HG03097 (cell line): ENCODE measurements around the gene ABCC6.
"Not testable (repeated sequence)": the region's sequence is repeated elsewhere in the genome, so short reads cannot be mapped to it uniquely, and the experiment has no call there.

Source experiments
- ATAC-seq: cut with Tn5 transposase; IDR thresholded peaks from one replicate; pipeline ENCODE4 v1.9.1; 2021; ENCODE audit not compliant: unreplicated experiment, low FRiP score

ABCC6 gene

GRCh38 chr16:16163571-16163970, 59.7 kb downstream of the ABCC6 start:
- no peak for ATAC-seq

GRCh38 chr16:16163109-16163508, 60.2 kb downstream of the ABCC6 start:
- ATAC-seq = no peak

DNA sequence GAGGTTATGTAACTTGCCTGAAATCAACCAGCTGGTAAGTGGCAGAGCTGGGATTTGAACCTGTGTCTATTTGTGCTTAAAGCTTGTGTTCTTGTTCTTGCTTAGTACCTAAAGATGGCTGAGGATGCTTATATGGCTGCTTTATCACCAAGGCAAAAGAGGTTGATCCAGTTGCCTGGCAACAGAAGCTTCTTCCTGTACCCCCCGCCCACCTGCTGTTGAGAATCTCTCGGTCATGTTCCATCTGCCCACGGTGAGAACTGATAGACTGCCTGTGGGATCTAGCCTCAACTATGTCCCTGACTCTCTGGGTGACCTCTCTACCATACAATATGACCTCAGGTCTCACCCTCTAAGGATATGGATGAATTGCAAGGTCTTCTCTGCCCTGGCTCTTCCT, 60.7 kb downstream of the ABCC6 start:
- no peak for ATAC-seq

- ATAC-seq = not testable (repeated sequence)
These were observed 61.5 kb downstream of the ABCC6 start for GRCh38 chr16:16161840-16162239.

DNA sequence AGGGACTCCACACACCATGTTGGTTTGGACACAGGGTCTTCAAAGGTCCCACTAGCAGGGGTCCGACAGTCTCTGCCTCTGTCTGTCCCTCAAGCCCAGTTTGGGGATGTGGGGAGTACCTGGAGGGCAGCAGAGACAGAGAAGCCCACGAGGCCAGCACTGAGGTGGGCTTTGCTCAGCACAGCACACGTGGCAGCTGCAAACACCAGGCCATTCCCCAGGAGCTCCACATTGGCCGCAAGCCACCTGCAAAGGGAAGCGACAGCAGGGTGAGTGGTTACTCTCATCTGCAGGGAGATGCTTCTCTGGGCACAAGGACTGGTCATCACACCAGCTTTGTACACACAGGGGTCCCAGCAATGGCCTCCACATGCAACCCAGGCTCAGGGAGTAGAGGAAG, 62.0 kb downstream of the ABCC6 start:
- no peak for ATAC-seq

GRCh38 chr16:16159662-16160061, 63.6 kb downstream of the ABCC6 start:
- no peak for ATAC-seq

DNA sequence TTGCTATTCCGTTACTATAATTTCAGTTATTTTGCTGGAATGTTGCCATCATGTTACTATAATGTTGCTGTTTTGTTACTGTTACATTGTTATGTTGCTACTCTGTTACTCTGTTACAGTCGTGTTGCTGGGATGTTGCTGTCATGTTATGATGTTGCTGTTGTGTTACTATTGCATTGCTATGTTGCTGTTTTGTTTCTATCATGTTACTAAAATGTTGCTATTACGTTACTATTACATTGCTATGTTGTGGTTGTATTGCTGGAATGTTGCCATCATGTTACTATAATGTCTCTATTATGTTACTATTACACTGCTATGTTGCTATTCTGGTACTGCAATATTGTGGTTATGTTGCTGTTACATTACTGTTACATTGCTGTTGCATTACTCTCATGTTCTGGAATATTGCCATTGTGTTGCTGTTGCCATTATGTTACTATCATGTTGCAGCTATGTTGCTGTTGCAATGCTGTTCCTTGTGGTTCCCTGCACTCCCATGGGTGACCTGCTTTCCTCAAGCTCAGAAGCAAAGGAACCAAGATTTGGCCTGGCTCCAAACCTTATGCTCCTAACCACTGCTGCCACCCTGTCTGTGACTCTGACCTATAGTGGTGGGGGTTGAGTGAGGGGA, 64.4 kb downstream of the ABCC6 start:
- ATAC-seq = no peak

DNA sequence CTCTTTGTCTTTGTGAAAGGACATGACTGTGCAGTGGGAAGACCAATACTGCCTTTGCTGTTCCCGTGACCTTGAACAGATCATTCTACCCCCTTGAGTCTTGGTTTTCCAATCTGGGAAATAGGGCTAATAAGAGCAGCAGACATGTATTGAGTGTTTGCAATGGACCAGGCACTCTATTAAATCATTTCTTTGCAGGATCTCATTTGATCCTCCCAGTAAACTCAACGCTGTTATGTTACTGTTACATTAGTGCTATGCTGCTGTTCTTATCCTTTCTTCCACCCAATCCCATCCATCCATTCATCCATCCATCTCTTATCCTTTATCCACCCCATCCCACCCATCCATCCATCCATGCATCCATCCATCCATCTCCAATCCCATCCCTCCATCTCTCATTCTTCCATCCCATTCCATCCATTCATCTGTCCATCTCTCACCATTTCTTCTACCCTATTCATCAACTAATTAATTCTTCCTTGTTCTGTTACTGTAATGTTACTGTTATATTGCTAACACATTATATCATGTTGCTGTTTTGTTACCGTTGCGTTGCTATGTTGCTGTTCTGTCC, 65.1 kb downstream of the ABCC6 start:
- ATAC-seq = no peak

GRCh38 chr16:16157166-16157565, 66.1 kb downstream of the ABCC6 start:
- ATAC-seq = no peak

- ATAC-seq = no peak
These were observed 68.1 kb downstream of the ABCC6 start for GRCh38 chr16:16155234-16155633.

DNA sequence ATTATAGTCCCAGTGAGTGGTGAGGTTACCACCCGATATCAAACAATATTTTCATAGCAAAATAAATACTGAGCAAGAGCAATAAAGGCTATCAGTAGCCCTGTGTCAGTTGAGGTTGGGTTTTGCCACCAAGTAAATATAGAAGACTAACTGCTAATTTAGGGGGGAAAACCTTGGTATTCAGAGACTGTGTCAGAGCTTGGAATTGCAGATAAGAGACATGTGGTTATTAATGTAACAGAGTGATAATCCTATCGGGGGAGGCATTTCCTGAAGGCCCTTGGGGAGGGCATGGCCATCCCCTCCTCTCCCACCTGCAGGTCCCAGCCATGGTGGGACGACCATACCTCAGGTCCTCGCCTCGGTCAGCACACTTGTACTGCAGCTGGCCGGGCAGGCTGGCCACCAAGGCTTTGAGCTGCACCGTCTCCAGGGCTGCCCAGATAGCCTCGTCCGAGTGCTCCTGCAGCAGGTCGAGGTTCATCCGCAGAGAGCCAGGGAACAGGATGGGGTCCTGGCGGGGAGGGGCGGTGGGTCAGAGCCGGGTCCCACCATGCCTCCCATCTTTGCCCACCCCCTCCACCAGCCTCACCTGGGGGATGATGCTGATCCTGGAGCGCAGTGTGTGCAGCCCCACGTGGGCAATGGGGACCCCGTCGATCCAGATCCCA, 68.9 kb downstream of the ABCC6 start:
- ATAC-seq = no peak

DNA sequence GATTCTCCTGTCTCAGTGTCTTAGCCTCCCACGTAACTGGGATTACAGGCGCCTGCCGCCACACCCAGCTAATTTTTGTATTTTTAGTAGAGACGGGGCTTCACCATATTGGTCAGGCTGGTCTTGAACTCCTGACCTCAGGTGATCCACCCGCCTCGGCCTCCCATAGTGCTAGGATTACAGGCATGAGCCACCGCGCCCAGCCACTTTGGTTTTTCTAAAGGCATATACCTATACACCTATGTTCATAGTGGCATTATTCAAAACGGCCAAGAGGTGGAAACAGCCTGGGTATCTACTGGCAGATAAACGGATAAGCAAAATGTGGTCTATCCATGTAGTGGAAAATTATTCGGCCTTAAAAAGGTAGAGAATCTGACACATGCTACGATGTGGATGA, 70.3 kb downstream of the ABCC6 start:
- not testable (repeated sequence) for ATAC-seq

DNA sequence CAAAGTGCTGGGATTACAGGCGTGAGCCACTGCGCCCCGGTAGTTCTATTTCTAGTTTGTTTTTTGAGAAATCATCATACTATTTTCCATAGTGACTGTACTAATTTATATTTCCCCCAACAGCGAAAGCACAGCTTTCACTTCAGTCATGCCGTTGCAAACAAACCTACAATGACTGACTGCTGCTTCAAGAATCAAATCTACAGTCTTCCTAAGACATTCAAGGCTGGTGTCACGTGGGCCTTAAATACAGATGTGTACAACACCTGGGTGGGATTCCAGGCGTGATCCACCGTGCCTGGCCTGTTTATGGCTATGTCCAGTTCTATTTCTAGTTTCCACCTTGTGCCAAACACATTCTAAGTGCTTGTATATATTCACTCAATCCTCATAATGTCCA, 72.0 kb downstream of the ABCC6 start:
- ATAC-seq = no peak

DNA sequence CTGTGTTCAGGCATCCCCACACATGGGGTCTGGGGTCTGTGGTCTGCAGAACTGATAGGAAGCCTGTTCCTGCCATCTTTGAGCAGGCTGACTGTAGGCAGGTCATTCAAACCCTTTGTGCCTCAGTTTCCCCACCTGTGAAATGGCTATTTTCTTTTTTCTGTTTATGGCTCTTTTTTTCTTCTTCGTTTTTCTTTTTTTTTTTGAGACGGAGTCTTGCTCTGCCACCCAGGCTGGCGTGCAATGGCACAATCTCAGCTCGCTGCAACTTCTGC, 72.5 kb downstream of the ABCC6 start:
- ATAC-seq = no peak

- no peak for ATAC-seq
These were observed 73.0 kb downstream of the ABCC6 start for GRCh38 chr16:16150117-16150877.

DNA sequence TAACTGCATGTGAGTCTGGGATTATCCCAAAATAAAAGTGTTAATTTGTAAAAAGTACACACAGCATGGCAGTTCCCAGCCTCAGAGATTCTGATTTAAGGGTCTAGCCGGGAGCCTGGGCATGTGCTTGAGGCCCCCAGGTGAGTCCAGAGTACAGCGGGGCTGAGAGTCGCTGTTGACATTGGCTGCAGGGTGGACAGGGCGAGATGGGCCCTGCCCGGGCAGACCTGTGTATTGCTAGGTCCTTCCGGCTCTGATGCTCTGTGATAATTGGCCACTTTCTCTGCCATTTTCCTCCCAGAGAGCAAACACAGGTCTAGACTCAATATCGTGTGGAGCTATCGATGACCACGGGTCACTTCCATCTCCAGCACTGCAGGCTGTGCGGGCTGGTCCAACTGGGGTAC, 73.6 kb downstream of the ABCC6 start:
- ATAC-seq = no peak

GRCh38 chr16:16148755-16149154, 74.5 kb downstream of the ABCC6 start:
- ATAC-seq = no peak

- ATAC-seq = not testable (repeated sequence)
These were observed 75.2 kb downstream of the ABCC6 start for GRCh38 chr16:16148000-16148599.

DNA sequence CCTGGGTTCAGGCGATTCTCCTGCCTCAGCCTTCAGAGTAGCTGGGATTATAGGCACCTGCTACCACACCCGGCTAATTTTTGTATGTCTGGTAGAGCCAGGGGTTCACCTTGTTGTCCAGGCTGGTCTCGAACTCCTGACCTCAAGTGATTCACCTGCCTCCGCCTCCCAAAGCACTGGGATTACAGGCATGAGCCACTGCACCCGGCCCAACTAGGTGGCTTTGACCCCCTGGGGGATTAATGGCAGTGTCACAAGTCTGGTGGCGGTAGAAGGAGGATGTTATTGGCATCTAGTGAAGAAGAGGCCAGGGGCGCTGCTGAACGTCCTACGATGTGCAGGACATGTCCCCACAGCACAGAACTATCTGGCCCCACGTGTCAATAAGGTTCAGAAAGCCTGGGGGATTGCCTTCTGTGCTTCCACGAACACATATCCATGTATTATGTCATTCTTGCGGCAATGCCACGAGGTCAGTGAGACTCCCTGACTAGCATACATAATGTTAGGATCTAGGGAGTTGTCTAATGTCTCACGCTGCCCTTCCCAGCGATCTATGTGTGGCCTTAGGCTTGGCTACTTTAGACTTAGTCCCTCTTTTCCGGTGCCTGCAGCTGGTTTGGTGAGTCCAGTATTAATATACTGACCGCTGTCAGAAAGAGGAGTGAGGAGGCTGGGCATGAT, 75.8 kb downstream of the ABCC6 start:
- no peak for ATAC-seq

GRCh38 chr16:16146380-16147315, 76.6 kb downstream of the ABCC6 start:
- ATAC-seq = no peak
